ENCODE data around the gene PPP4R2.

Gene PPP4R2

DNA sequence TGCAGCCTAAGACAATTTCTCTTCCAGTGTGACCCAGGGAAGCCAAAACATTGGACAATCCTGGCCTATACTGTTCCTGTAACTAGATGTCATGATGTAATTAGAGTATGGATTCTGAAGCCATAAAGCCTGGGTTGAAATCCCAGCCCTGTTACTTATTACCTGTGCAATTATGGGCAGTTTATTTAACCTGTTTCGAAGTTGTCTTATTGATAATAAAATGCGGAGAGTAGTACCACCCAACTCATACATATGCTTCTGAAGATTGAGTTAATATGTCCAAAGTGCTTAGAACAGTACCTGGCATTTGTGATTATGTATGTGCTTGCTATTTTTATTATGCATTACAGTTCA, 30.1 kb downstream of the PPP4R2 start:
- no peak for DNase-seq (ENCODE audit: low read depth)
- no peak overlapping the region for H3K4me3 ChIP-seq (ENCODE audit: low read depth, low read length)
- in situ Hi-C loops (cut with HindIII; ENCODE audit: low sequenced_read_pairs) = no loop called here
- TF ChIP-seq, protein P1, sequence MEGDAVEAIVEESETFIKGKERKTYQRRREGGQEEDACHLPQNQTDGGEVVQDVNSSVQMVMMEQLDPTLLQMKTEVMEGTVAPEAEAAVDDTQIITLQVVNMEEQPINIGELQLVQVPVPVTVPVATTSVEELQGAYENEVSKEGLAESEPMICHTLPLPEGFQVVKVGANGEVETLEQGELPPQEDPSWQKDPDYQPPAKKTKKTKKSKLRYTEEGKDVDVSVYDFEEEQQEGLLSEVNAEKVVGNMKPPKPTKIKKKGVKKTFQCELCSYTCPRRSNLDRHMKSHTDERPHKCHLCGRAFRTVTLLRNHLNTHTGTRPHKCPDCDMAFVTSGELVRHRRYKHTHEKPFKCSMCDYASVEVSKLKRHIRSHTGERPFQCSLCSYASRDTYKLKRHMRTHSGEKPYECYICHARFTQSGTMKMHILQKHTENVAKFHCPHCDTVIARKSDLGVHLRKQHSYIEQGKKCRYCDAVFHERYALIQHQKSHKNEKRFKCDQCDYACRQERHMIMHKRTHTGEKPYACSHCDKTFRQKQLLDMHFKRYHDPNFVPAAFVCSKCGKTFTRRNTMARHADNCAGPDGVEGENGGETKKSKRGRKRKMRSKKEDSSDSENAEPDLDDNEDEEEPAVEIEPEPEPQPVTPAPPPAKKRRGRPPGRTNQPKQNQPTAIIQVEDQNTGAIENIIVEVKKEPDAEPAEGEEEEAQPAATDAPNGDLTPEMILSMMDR (IDR thresholded peaks at IDR 0.05; ENCODE audit: low read depth, low read length, missing control alignments) = no peak

DNA sequence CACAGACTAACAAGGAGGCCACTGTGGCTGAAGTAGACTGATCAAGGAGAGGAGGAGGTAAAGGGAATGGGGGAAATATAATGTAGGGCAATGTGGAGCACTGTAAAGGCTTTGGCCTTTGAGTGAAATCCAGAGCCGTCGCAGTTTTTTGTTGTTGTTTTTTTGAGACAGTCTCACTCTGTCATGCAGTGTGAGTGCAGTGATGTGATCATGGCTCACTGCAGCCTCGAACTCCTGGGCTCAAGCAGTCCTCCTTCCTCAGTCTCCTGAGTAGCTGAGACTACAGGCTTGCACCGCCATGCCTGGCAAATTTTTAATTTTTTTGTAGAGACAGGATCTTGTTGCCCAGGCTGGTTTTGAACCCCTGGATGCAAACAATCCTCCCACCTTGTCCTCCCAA, 32.2 kb downstream of the PPP4R2 start:
- in situ Hi-C loops (cut with HindIII; ENCODE audit: low sequenced_read_pairs) = no loop called here
- no peak for DNase-seq (ENCODE audit: low read depth)
- TF ChIP-seq, protein P1 (IDR thresholded peaks at IDR 0.05; ENCODE audit: low read depth, low read length, missing control alignments) = no peak
- H3K4me3 ChIP-seq (ENCODE audit: low read depth, low read length) = no peak overlapping the region

DNA sequence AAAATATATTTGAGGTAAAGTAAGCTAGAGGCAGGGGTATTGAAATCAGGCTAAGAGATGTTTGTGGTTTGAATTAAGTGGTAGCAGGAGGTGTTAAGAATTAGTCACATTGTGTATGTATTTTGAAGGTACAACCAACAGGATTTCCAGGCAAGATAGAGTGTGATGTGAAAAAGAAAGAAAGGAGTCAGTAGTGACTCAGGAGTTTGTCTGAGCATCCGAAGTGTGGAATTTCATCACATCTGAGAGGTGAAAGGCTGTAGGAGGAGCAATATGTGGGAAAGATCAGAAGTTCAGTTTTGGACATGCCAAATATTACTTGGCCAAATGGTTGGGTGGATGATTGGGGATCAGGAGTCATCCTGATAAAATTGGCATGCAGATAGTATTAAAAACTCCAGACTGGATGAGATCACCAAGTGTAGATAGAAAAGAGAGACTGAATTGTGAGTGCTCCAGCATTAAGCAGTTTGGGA, 32.7 kb downstream of the PPP4R2 start:
- DNase-seq (ENCODE audit: low read depth) = peak; percentile 65
- H3K4me3 ChIP-seq (ENCODE audit: low read depth, low read length) = no peak overlapping the region
- in situ Hi-C loops (cut with HindIII; ENCODE audit: low sequenced_read_pairs) = no loop called here
- TF ChIP-seq, protein P1 (IDR thresholded peaks at IDR 0.05; ENCODE audit: low read depth, low read length, missing control alignments) = no peak

DNA sequence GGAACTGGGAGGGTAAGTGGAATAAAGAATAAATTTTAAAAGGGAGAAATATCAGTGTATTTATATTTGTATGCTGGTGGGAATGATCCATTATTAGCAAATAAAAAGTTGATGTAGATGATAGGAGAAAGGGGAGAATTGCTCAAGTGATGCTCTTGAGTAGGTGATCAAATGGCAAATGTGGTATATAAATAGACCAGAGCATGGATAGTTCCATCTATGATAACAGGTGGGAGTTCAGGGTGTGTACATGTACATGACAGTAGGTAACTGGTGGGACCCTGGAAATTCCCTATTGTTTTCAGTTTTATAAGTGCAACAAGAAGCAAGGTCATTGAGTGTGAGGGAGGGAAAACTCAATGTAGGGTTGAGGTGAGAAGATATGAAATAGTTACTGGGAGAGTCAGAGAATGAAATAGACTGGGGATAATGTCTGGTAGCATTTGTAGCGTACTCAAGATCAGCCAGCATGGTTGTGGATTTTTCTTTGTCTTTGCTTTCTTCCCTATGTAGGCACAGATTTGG, 33.5 kb downstream of the PPP4R2 start:
- in situ Hi-C loops (cut with HindIII; ENCODE audit: low sequenced_read_pairs) = no loop called here
- TF ChIP-seq, protein P1 (IDR thresholded peaks at IDR 0.05; ENCODE audit: low read depth, low read length, missing control alignments) = no peak
- H3K4me3 ChIP-seq (ENCODE audit: low read depth, low read length) = no peak overlapping the region

DNA sequence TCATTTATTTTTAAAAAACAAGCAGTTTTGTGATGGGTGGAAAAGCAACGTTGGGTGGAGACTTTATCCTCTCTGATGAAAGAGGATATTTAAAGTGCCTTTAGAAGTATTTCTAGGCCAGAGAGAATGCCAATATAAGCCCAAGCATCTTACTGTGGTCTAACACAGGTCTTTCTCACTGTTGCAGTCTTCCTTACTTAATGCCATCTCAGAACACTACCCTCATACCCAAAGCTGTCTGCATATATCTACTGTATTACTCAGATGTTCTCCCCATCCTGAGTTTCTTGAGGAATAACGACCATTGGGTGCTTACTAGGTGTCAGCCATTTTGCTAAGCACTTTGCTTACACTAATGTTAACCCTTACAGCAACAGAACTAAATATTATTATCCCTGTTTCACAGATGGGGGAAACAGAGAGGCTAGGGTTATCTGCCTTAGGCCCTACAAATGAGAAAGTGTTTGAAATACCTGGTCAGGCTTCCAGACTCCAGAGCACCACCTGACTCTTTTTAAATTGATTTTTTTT, 35.0 kb downstream of the PPP4R2 start:
- H3K4me3 ChIP-seq (ENCODE audit: low read depth, low read length) = no peak overlapping the region
- TF ChIP-seq, protein P1 (IDR thresholded peaks at IDR 0.05; ENCODE audit: low read depth, low read length, missing control alignments) = no peak
- DNase-seq (ENCODE audit: low read depth) = no peak
- in situ Hi-C loops (cut with HindIII; ENCODE audit: low sequenced_read_pairs) = no loop called here

More for the DNA sequence above, 33.5 kb downstream of the PPP4R2 start:
- no peak for DNase-seq (ENCODE audit: low read depth)

DNA sequence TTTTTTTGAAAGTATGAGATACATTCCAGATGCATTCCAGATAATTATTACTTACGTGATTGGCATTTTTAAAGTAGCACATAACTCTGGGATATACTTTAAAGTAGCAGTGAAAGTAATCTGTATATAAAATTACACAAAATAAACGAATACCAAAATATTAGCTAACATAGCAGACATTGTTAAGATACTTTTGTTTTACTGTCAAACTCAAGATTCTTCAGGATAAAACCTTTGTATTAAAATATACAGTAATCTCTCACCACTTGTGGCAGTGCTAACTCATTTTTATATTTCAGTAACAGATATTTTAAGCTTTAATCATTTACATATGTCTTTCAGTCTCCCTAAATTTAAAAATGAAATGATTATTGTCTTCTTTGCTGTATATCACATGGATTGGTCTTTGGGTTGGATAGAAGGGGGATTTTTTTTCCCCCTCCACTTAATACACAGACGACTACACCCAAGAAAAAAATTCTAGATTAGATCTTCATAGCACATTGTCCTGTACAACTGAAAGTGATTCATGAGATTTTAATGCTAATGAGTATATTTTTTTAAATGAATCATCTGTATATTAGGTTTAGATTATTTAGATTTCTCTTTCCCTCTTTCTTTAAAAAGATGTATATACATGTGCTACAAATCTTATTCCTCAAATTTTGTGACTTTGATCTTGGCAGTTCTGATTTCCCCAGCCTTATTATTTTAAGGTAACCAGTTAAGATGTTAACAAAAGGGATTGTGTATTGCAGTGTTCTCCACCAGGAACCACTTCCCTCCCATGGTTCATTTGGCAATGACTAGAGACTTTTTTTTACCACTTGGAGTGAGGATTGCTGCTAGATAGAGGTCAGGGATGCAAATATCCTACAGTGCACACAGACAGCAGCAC, 40.3 kb downstream of the PPP4R2 start:
- TF ChIP-seq, protein P1 (IDR thresholded peaks at IDR 0.05; ENCODE audit: low read depth, low read length, missing control alignments) = no peak
- no peak overlapping the region for H3K4me3 ChIP-seq (ENCODE audit: low read depth, low read length)
- peak; percentile 42 for DNase-seq (ENCODE audit: low read depth)
- in situ Hi-C loops (cut with HindIII; ENCODE audit: low sequenced_read_pairs) = no loop called here
